HEK293 (cell line): ENCODE results near the gene TVP23C.

ENCODE experiments used
- PRDM4 ChIP-seq: fragments of 450-650 bp; formaldehyde crosslinking; IDR thresholded peaks from 2 replicates; pipeline ENCODE4 v1.5.1; 2017; ENCODE audit warnings: missing biosample characterization, missing genetic modification characterization
- ZBTB48 ChIP-seq: fragments of 450-650 bp; formaldehyde crosslinking; IDR thresholded peaks from 2 replicates; pipeline ENCODE4 v1.5.1; 2016; ENCODE audit warnings: missing biosample characterization, missing genetic modification characterization
- ZFP37 ChIP-seq: fragments of 450-650 bp; formaldehyde crosslinking; IDR thresholded peaks from 2 replicates; pipeline ENCODE4 v1.5.1; 2016; ENCODE audit warnings: missing biosample characterization, missing genetic modification characterization
- ZNF274 ChIP-seq, 2 experiments: fragments of 200-500 bp in 1 of 2; fragments of 450-650 bp in 1 of 2; sonication (Bioruptor generic) in 1 of 2; formaldehyde crosslinking in 1 of 2; IDR thresholded peaks; 2 replicates each; pipeline versions ENCODE4 v1.5.1 to v1.6.1; 2014 to 2016; ENCODE audit warnings: borderline replicate concordance in 1 of 2, inconsistent platforms in 1 of 2, low read length in 1 of 2, missing biosample characterization in 1 of 2, missing genetic modification characterization in 1 of 2
- TF ChIP-seq, protein P1 (sequence below): fragments of 450-650 bp; formaldehyde crosslinking; IDR thresholded peaks from 2 replicates; pipeline ENCODE4 v1.5.1; 2016; ENCODE audit warnings: missing biosample characterization, missing genetic modification characterization

GRCh38 chr17:15501793-15502192, 61.5 kb downstream of the TVP23C start:
- TF ChIP-seq, protein P1, sequence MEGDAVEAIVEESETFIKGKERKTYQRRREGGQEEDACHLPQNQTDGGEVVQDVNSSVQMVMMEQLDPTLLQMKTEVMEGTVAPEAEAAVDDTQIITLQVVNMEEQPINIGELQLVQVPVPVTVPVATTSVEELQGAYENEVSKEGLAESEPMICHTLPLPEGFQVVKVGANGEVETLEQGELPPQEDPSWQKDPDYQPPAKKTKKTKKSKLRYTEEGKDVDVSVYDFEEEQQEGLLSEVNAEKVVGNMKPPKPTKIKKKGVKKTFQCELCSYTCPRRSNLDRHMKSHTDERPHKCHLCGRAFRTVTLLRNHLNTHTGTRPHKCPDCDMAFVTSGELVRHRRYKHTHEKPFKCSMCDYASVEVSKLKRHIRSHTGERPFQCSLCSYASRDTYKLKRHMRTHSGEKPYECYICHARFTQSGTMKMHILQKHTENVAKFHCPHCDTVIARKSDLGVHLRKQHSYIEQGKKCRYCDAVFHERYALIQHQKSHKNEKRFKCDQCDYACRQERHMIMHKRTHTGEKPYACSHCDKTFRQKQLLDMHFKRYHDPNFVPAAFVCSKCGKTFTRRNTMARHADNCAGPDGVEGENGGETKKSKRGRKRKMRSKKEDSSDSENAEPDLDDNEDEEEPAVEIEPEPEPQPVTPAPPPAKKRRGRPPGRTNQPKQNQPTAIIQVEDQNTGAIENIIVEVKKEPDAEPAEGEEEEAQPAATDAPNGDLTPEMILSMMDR (tag by site-specific recombination): no peak
- no peak for TF ChIP-seq ZNF274 (IDR thresholded peaks at IDR 0.05; ENCODE audit: low read length)
- TF ChIP-seq ZNF274 (tag by site-specific recombination; IDR thresholded peaks at IDR 0.05; ENCODE audit: borderline replicate concordance): no peak
- TF ChIP-seq ZFP37 (tag by site-specific recombination): no peak
- TF ChIP-seq ZBTB48: no peak
- no peak for TF ChIP-seq PRDM4
